GM21723 (cell line): ENCODE measurements around the gene ST3GAL5.
"Not testable (repeated sequence)": the region's sequence is repeated elsewhere in the genome, so short reads cannot be mapped to it uniquely, and the experiment has no call there.

Source experiments
- ATAC-seq: cut with Tn5 transposase; IDR thresholded peaks from one replicate; pipeline ENCODE4 v1.9.1; 2021; ENCODE audit warnings: mild to moderate bottlenecking, moderate library complexity; ENCODE audit not compliant: unreplicated experiment

Gene ST3GAL5

DNA sequence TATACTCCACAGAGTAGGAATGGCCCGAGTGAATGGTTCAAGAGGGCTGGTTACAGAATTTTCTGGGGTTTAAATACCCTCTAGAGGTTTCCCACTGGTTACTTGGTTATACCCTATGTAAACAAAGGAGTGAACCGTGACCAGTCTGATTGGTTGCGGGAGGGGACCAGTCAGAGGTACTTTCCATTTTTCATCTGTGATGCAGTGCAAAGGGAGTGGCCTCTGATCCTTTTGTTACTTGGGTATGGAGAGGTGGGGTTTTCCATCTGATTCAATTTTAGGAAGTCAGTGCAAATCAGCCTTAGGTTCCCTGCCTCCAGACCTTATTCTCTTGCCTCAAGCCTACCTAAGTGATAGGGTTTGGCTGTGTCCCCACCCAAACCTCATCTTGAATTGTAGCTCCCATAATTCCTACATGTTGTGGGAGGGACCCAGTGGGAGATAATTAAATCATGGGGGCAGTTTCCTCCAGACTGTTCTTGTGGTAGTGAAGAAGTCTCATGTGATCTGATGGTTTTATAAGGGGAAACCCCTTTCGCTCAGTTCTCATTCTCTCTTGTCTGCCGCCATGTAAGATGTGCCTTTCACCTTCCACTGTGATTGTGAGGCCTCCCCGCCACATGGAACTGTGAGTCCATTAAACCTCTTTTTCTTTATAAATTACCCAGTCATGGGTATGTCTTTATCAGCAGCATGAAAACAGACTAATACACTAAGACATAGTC is 5.9 kb upstream of the ST3GAL5 start:
- not testable (repeated sequence) for ATAC-seq

DNA sequence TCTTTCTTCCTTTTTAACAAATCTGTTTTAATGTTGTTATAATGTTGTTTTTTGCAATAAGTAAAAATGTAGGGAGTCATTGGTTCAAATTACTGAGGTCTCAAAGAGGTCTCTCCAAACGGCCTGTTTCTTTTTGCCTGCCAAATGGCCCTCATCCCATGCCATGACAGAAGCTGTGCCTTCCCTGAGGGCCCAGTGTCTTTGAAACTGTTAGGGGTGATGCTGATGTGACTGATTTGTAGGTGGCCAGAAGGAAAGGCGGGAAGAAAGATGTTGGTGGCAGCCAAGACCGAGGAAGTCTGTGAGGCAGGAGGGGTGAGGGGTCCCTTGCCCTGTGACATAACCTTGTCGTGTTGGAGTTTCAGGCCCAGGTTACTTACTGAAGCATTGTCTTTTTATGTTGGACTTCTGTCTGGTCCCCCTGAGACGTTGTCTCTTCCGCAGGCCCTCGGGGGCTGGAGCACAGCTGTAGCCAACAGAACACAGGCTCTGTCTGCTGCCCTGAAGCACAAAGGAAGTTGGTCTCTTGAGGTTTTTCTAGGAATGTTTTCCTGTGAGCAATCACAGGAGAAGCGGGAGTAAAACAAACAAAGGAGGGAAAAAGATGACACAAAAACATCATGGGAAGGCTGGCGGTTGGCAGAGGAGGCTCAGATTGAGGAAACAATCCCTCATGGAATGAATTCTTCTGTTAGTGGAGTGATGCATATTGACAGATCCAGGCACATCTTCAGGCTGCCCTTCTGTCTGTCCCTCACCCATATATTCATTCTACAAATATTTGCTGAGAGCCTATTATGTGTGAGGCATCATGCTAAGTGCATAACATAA is 4.9 kb upstream of the ST3GAL5 start:
- ATAC-seq = no peak

DNA sequence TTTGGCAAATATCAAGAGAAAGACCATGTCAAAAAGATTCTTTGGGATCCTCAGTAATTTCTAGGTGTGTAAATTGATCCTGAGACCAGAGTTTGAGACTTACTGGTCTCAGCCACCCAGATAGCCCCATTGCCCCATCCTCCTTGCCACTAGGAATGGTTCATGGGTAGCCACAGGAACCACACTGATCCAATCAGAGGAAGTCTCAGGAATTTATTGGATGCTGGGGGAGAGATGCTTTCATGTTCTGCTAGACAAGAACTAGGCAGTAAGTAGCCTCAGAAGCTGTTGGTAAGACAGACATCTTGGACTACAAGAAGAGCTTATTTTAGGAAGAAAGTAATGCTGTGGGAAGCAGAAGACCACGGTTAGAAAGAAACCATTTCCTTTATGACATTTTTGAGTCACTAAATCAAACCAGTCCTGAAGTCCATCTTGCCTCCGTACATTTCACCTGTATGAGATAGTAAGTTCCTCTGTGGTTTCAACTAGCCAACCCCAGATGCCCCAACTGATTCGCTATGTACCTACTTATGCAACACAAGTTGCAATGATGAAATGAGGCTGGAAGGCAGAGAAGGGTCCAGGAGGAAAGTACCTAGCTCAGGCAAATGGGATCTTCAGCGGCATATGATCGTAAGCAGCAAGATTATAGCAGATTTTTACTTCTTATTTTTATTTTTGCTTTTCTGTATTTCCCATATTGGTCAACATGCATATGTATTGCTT is 3.6 kb upstream of the ST3GAL5 start:
- no peak for ATAC-seq

DNA sequence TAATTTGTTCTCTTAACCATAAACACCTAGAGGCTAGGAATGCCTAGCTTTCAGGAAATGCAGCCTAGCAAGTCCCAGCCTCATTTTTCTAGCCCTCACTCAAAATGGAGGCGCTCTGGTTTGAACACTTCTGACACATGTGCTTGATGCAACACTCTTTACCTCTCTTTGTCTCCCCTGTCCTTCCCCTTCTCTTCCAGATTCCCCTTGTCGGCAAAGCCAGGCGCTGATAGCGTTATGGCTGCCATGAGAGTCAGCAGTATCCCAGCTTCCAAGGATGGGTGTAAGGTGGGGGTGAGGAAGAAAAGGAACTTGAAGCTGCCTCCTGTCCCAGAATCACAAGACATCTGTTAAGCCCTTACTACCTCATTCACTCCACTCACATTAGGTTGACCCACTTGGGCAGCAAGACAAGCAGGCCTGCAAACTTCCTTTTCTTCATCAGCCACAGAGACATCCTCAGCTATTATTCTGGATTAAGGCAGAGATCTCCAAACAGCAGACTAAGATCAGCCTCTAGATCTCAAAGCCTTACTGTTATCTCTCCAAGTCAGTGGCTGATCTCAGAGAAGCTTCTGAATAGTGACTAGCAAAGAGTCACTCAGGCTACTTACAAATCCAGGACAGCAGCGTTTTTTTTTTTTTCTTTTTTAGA is 1.9 kb upstream of the ST3GAL5 start:
- ATAC-seq = no peak

DNA sequence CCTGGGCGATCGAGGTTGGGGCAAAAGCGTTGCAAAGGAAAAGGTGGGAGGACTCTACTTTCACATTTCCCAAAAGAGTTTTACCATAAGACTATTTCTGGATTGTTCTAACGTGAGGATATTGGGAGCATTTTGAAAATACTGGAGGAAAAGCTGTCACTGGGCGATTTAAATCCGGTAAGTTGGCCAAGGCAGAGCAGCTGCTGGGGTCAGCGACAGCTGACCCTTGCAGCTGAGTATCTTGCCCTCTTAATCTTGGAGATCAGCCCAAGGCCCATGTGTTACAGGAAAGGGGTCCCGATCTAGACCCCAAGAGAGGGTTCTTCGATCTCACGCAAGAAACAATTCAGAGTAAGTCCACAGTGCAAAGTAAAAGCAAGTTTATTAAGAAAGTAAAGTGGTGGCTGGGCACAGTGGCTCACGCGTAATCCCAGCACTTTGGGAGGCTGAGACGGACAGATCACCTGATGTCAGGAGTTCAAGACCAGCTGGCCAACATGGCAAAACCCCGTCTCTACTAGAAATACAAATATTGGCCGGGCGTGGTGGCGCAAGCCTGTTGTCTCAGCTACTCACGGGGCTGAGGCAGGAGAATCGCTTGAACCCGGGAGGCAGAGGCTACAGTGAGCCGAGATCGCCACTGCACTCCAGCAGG is 964 bp upstream of the ST3GAL5 start:
- ATAC-seq = no peak

DNA sequence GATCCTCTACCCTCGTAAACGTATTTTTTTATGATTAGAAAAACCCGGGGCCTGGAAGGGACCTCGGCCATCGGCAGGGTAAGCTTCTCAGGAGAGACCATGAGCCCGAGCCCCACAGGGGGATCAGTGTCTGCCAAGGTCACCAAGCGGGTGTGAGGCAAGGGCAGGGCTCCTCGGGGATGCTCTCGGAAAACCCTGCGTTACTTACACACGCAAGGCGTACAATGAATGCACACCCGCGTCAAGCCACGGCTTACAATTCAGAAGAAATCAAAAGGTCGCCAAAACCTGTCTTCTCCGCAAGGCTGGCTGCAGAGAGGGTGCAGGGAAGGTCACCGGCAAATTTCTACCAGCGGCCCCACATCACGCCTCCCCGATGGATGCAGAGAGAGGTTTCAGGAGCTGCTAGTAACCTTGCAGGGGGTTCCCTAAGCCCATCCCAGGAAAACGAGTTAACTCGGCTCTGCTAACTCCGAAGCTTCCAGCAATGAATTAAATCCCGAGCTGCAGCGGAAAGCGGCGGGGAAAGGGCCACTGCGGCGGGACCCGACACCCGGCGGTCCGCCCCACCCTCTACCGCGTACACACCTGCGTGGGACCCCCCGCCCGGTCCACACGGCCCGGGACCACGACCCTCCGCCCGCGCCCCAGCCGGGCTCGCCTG is 638 bp downstream of the ST3GAL5 start:
- peak; percentile 16 for ATAC-seq

DNA sequence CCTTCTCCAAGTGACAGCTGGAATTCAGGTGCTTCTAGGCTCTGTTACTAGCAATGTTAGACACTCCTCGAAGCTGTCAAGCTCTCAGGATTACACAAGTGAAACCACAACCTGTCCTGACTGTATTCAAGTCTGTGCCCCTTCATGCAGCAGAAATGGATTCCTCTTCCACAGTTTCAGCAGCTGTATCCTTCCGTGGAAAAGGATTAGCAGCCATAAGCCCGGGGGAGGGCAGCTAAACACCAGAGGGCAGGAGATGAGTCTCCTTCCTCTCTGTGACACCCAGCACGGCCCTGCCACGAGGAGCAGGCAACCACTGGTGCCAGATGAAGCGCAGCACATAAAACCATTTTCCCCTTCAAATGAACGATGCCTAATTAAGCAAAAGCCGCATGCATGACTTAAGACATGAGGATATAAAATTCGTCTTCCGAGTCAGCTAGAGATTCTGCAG is 1.2 kb downstream of the ST3GAL5 start:
- ATAC-seq = no peak

DNA sequence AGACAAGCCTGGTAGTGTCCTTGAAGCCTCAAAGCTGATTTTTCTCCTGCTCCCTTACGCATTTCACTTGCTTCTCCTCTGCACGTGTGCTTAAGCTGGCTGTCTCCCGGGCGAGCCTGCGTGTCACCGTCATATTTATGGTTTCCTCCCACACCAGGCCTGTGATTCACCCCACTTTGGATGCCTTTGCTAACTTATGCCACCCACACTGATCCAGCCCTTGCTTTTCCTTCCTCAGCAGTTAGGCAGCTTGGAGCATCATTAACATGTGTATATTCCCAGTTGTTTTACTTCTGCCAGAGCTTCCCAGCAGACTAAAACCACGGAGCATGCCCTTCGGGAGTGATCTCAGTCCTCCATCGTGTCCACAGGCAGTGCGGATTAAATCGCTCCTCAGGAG is 2.2 kb downstream of the ST3GAL5 start:
- no peak for ATAC-seq

DNA sequence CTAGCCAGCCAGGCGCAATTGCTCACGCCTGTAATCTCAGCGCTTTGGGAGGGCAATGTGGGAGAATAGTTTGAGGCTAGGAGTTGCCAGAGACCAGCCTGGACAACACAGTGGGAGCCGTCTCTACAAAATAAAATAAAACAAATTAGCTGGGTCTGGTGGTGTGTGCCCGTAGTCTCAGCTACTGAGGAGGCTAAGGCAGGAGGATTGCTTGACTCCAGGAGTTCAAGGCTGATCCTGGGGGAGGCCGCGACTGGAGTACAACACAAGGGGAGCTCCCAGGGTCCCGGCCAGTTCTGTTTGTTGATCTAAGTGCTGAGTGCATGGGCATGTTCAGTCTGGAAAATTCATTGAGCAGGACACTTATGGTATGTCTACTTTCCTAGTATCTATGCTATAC is 2.6 kb downstream of the ST3GAL5 start:
- ATAC-seq = no peak

DNA sequence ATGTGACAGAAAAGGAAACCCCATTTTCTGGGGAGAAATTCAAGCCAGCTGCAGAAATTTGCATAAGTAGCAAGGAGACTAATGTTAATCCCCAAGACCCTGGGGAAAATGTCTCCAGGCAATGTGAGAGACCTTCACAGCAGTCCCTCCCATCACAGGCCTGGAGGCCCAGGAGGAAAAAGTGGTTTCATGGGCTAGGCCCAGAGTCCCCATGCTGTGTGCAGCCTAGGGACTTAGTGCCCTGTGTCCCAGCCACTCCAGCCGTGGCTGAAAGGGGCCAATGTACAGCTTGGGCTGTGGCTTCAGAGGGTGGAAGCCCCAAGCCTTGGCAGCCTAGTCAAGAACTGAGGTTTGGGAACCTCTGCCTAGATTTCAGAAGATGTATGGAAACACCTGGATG is 7.0 kb downstream of the ST3GAL5 start:
- ATAC-seq = not testable (repeated sequence)

DNA sequence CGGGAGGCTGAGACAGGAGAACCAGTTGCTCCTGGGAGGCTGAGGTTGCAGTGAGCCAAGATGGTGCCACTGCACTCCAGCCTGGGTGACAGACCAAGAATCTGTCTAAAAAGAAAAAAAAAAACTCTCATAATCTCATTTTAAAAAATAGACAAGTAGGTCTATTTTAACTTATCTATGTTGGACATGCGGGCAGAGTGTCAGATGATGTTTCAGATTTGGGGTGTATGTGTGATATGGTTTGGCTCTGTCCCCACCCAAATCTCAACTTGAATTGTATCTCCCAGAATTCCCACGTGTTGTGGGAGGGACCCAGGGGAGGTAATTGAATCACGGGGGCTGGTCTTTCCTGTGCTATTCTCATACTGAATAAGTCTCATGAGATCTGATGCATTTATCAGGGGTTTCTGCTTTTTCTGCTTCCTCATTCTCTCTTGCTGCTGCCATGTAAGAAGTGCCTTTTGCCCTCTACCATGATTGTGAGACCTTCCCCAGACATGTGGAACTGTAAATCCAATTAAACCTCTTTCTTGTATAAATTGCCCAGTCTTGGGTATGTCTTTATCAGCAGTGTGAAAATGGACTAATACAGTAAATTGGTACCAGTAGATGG is 8.0 kb downstream of the ST3GAL5 start:
- not testable (repeated sequence) for ATAC-seq

DNA sequence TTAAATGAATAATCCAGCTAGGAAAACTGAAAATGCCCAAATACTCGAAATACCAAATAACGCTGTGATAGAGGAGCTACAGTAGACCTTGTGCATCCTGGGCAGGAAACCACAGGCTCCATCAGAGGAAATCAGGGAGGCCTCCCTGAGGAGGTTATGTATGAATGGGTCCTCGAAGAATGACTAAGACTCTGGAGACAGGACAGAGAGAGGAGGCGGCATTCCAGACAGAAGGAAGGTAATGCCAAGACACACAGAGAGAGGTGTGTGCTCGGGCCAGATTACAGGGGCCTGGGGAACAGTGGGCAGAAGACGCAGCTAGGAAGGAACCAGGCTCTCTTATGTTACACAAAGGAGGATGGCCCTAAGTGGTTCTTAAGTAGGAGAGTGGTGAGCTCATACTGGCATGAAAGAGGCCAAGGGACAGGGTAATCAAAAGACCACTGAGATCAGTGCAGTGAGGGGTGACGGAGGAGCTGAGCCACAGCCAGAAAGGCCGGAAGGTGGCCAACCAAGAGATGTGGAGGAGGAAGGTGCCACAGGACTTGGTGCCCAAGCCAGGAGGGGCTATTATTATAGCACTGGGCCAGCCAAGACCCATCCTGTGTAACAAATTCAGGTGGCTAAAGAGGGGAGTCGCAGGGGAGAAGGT is 9.9 kb downstream of the ST3GAL5 start:
- ATAC-seq = no peak

DNA sequence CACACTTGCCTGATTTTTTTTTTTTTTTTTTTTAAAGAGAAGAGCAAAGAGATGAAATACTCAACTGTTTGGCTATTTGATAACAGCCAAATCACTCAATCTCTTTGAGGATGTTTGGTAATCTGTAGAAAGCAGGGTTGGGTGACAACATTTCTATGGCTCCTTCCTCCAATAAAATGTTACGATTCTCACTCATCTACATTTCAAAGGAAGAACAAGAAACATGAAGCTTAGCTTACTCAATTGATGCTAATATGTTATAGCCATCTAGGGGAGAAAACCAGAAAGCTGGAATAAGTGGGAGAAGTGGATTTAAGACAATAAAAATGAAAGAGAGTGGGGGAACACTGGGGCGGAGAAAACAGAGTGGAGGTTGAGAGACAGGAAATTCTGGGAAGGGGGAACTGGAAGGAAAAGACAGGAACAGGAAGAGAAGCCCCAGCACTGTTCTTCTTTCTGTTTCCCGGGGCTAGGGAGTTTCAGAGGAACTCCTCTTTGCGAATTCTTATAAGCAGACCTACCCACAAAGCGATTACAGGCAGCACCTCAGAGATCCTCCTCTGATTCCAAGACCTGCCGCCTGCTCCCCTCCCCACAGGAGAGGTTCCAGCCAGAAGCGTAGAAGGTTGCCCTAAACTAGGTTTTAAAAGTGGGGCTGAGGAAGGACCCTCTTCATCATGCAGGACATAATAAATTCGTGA is 13.3 kb downstream of the ST3GAL5 start:
- ATAC-seq = no peak

DNA sequence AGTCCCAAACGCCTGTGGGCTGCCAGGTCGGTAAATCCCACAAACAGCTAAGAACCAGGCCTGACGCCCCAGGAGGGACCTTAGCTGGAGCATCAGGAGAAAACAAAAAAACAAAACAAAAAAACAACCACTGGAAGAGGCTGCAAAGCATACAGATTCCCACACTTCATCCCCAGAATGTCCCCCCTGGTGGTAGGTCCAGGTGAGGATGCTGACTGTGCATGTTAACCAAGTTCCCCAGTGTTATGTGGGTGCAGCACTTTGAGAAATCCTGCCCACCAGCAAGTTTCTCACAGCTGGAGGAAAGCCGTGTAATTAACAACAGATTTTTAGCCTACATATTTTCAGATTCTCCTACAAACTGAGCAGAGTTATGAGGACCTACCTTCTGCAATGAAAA is 15.1 kb downstream of the ST3GAL5 start:
- ATAC-seq = no peak

DNA sequence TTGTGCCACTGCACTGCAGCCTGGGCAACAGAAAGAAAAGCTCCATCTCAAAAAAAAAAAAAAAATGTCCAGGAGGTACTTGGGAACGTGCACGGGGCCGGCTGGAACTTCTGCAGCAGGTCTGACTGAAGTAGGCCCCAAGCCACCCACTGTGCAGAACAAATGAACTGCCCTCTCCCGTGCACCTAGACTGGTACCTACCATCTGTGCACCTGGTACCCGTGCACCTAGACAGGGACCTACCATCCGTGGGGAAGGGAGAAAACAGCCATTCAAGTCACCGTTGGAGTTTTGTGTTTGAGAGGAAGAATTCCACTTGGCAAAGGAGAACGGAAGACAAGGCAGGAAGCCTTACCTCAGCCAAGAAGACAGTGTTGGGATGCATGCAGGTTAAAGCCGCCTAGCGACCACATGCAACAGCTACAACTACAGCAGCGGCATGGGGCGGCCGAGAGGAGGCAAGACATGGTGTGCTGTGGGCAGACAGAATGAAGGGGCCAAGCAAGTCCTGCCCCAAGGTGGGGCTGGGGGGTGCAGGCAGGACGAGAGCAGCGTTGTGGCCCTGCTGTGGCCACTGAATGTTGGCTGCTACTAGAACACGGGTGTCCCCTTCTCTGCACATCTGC is 16.1 kb downstream of the ST3GAL5 start:
- no peak for ATAC-seq

DNA sequence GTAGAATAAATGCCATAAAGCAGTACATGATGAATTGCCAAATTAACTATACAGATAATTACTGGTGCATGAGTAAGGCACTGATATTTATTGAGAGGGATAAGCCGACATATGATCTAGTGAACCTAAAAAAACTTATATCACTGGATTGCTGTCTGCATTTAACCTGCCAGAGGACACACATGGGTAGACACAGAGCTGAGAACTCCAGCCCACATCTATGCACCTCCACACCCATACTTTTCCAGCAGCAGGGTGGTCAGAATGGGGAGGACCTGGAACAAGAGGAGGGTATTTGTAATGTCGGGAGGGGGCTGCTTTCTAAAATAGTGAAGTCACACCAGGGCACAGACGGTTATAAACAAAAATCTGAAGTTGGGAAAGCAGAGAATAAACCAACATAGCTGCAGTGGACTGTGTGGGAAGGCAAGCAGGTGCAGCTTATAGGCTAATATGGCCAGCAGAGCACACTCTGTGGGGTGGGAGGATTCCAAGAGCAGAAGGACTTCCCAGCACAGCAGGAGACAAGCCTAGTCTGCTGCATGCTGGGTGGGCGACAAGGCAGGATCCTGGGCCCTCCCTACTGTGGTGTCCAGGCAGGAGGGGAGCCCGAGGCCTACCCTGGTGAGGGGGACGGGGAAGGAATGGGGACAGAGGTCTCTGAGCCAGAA is 17.2 kb downstream of the ST3GAL5 start:
- no peak for ATAC-seq

DNA sequence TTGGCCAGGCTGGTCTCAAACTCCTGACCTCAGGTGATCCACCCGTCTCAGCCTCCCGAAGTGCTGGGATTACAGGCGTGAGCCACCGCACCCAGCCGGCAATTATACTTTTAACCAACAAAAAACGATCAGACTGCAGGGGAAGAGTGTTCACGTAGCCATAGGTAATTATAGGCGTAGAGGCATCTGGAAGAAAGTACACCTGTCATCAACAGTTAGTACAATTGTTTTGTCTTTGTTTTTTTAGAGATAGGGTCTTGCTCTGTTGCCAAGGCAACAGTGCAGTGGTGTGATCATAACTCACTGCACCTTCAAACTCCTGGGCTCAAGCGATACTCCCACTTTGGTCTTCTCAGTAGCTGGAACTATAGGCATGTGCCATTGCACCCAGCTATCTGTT is 20.0 kb downstream of the ST3GAL5 start:
- ATAC-seq = no peak
